NCI-H1930 (cell line): ENCODE measurements around the gene TMEM184A.
A peak's percentile ranks its signal among the peaks of the same experiment; 100 is the strongest.

Source experiments
- DNase-seq, 2 experiments: peaks; one replicate each; lab custom pipeline; 2025; lab: John Stamatoyannopoulos, UW

The TMEM184A gene

DNA sequence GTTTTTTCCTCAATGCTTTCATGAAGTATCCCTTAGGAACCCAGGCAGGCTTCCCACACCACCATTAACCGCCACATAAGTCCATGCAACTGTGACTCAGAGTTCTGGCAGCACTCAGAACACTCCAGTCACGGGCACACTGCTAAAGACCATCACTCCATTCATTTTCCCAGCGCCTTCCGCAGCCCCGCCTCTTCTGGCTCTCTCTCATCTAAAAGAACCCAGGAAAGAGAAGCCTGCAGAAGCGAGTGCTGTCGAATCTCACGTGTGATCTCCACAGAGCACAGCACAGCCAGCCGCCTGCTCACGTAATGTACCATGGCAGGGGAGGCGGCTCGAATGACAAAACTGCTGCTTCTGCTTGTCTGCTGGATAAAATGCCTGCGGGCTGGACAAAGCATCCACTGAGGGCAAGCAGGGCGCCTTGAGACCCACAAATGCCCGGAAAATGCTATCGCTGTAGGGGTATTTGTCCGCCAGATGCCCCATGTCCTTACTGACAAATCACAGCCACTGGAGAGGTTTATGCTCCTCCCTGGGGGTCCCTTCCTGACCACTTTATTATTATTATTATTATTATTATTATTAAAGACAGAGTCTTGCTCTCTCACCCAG is 12.0 kb upstream of the TMEM184A start:
- no peak for DNase-seq

DNA sequence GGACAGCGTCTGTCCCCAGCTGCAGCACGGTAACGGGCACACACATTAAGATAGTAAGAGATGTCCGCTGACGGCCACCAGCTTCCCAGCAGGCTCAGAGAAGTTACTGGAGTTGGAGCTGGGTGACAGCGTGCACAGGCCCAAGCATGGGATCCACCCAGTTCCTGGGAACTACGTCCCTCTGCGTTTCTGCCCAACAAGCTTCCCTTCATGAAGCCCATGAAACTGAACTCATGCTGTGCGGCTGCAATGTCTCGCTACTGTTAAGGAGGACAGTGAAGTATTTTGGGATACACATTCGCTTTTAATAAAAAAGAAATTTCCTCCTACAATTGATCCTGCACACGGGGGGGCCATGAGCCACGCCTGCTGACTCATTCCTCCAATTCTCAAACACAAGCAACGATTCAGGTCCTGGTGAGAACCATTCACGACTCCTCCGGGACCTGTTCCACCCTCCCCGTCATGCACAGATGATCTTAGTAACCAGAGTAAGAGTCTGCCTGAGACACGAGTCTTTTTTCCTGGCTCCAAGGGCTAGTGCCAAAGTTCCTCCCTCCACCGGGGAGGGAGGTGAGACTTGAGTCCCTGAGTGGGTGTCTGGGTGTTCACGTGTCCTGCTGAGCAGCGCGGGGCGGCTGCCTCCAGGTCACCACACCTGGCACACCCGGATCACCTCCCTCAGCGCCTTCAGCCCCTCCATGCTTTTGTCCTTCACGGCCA is 11.2 kb upstream of the TMEM184A start:
- no peak for DNase-seq

DNA sequence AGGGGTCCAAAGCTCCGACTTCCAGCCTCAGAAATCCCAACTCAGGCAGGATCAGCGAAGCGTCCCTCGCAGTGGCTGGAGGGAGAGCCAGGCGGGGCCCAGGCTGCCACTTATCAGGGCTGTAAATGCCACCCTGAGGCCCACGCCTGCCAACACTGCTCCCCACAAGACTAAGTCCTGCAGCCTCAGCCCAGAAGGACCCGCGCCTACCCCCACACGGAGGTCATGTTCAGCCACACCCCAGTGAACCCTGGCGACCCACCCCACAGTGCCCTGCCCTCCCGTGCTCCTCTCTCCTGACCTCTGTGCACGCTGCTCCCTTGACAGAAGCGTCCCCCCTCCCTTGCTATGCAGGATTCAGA is 10.7 kb upstream of the TMEM184A start:
- no peak for DNase-seq

GRCh38 chr7:1564603-1565022 is 8.6 kb upstream of the TMEM184A start:
- DNase-seq: no peak

DNA sequence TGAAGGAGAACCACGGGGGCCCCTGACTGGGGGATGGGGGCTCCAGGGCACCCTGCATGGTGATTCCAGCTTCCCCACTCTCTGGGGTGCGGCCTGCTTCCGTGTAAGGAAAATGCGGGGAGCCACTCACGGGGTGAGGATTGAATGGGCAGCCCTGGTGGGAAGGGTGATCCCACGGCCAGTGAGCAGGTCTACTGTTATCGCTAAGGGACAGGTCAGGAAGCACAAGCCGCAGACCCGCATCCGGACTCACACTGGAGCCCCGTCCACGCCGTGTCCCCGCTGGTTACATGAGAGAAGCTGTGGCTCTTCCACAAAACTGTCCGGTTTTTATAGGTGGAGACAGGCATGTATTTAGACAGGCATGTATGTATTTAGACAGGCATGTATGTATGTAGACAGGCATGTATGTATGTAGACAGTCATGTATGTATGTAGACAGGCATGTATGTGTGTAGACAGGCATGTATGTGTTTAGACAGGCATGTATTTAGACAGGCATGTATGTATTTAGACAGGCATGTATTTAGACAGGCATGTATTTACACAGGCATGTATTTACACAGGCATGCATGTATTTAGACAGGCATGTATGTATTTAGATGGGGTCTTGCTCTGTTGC is 8.1 kb upstream of the TMEM184A start:
- DNase-seq: no peak

DNA sequence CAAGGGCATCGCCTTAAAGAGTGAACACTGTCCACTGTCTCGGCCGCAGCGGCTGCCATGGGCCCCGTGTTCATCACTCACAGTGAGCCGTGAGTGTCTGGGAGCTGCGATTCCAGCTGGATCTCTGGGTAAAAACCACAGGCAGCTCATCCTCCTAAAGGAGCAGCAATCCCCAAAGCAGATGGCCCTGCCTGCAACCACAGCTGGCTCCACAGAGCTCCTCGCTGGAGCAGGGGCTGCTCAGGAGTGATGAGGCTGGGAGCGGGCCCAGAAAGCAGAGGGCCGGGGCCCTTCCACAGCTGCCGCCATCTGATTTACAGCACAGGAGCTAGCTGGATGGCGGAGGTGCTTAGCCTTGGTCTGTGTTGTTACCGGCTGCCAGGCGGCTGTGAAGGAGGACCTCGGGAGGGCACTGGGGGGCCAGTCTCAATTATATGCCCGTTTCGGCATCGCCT is 6.6 kb upstream of the TMEM184A start:
- no peak for DNase-seq

GRCh38 chr7:1562116-1562515 is 6.1 kb upstream of the TMEM184A start:
- DNase-seq: no peak

DNA sequence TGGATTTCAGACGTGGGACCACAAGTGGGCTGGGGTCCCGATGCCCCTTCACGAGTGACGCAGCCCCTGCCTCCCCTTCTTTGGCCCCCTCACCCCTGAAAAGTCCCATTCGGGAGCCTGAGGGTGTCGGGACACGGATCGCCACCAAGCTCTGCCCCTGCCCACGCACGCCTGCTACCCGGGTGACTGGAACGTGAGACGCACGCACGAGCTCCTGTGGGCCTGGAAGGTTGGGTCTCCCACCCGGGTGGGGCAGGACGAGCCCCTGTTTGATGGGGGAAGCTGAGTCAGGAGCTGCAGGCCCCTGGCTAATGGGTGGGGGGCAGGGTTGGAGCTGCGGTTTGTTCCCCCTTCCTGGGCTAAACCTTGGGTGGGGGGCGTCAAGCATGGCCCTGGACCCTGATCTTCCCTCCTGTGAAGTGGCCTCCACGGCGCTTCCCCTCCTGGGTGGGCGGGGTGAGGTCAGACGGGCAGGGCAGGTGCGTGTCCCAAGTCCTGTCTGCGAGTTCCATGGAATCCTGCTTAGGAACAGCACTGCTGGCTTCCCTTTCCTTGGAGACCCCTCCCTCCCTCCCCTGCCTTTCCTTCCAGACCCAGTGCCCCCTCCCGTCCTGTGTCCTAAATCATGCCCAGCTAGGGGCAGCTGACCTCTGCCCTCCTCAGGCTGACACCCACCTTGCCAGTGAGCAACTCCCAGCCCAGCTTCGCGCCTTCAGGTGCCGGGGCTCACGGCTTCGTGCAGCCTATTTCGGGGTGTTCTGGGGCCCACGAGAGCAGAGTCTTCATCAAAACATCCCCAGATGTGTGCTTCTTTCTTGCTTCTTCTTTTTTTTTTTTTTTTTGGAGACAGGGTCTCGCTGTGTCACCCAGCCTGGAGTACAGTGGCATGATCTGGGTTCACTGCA is 5.3 kb upstream of the TMEM184A start:
- no peak for DNase-seq

DNA sequence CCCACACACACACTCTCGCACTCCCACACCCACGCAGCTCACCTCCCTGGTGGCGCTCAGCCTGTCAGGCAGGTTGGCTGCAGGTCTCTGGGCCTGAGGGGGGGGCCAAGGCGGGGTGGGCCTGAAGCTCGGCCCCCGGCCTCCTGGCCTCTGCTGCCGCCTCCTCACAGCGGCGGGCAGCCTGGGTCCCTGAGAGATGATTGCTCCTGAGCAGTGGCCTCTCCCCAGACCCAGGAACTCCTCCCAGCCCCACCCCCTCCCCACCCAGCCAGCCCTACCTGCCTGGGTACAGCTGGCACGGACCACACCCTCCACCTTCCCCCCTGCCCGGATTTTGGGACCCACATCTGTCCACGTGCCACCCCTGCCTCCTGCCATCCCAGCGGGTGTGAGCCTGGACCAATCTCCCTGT is 4.6 kb upstream of the TMEM184A start:
- DNase-seq: no peak

DNA sequence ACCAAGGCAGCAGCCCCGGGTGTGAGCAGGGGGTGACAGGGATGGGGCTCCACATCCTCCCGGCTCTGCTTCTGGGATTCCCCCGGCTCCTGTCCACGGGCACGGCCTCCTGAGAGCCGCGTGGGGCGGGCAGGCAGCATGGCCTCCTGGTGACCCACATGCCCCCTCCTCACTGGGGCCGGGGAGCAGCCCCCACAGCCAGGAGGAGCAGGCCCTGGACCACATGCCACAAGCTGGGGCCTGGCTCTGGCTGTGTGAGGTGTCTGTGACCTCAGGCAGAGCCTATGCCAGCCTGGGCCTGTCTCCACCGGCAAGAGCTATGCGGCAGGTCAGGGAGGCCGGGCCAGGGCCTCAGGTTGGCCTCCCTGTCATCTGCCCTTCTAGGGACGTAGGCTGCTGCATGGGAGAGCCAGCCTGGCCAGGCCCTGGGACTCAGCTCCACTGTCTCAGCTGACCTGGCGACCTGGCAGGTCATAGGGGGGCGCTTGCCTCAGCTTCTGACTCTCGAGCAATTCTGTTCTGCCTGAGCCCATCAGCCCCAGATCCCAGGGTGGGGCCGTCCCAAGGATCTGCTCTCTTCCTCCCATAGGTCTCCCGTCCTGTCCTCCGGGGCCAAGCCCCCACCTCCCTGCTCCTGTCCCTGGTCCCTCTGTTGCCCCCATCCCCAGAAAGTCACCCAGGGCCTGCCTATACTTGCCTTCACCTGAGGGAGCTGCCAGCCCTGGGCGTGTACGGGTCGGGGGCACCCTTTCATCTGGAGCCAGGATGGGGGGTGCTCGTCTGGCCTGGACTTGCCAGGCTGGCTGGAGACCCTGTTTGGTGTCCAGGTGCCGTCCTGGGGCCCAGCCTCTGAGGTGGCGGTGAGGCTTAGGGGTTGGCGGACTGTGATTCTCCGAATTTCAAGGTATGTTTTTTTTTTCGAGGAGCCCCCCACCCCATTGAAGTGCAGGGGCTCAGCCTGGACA is 3.9 kb upstream of the TMEM184A start:
- DNase-seq: no peak

- no peak for DNase-seq
These were observed 3.0 kb upstream of the TMEM184A start for GRCh38 chr7:1558841-1559625.

DNA sequence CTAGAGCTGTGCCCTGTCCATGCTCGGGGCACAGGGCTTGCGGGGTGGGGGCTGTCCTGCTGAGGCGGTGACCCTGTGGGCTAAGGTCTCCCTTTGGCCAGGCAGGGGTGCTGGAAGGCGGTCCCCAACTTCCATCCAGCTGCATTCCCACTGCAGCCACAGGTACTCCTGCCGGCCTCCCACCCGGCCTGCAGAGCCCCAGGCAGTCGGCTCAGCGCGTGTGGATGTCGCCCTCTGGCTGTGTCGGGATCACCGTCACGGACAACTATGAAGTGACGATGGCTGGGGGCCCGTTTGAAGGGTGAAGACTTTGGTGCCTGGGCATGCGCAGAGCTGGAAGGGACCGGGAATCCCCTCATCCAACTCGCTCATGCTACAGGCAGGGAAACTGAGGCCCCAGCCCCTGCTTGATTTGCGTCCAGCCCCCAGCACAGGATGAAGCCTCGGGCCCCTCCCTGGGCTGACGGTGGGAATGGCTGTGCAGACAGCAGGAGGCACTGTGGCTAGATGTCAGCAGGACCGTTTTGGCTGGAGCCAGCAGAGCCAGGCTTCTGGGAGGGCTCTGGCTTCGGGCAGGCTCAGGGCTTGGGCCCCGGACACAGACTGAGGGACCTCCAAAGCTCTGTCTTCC is 2.3 kb upstream of the TMEM184A start:
- DNase-seq: peak in 1 of 2 experiments; percentile 4

- DNase-seq: no peak
These were observed 1.8 kb upstream of the TMEM184A start for GRCh38 chr7:1557771-1558170.

- DNase-seq: no peak
These were observed 1.0 kb upstream of the TMEM184A start for GRCh38 chr7:1557006-1557405.

GRCh38 chr7:1555046-1555812 is 776 bp downstream of the TMEM184A start:
- no peak for DNase-seq

DNA sequence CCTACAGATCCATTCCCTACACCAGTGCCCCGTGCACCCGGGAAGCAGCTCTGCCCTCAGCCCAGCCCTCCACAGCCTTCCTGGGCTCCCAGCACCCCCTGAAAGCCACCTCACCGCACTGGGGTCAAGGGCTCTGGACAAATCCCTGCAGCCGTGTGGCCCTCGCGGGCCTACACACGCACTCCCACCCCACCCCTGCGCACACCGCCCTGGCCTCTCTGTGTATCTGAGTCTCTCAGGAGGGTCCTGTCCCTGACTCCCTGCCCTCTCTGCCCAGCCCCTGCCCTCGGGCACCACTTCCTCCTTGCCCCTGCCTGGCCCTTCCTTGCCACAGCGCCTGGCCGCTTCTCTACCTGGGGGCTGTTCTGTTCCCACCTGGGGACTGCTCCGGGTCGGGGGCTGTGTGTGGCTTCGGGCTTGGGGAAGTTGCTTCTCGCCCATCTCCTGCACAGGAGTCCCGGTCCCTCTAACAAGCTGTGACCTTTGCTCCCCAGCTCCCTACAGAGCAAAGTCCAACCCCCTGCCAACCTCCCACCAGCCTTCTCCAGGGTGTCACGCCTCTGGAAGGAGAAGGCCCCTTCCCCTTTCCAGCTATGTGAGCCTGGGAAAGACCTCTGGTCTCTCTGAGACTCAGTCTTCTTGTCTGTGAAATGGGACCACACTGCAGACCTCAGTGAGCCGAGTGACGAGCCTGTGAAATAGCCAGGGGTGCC is 1.5 kb downstream of the TMEM184A start:
- no peak for DNase-seq

GRCh38 chr7:1553512-1554210 is 2.3 kb downstream of the TMEM184A start:
- DNase-seq: no peak

GRCh38 chr7:1552200-1552599 is 3.8 kb downstream of the TMEM184A start:
- DNase-seq: no peak
